Transverse colon (tissue), 3 donors: ENCODE measurements around the gene SEC14L2.

Experiments
- CTCF ChIP-seq, 5 experiments: fragments of 200-600 bp in 3 of 5; fragments of 450-650 bp in 2 of 5; sonication (generic) in 3 of 5; IDR thresholded peaks; 1 replicate in 2 of 5; 2 replicates in 3 of 5; pipeline ENCODE4 v1.5.1; 2016 to 2017; ENCODE audit warnings: antibody characterized with exemption in 5 of 5, inconsistent platforms in 3 of 5, mild to moderate bottlenecking in 2 of 5, moderate library complexity in 1 of 5
- POLR2A ChIP-seq: fragments of 450-650 bp; IDR thresholded peaks from one replicate; pipeline ENCODE4 v1.6.1; 2016; ENCODE audit warnings: antibody characterized with exemption, mild to moderate bottlenecking, moderate library complexity

- TF ChIP-seq CTCF (IDR thresholded peaks at IDR 0.05): no peak
- no peak for TF ChIP-seq POLR2A
Measured at GRCh38 chr22:30413001-30413400, 16.2 kb downstream of the SEC14L2 start.
